Gastroesophageal sphincter (tissue), 3 donors: ENCODE results near the gene PHF1.

Experiments
- EP300 ChIP-seq: sonication (generic); formaldehyde crosslinking; IDR thresholded peaks from one replicate; pipeline ENCODE4 v1.6.1; 2017; ENCODE audit warnings: antibody characterized with exemption, mild to moderate bottlenecking
- POLR2A ChIP-seq, 2 donors: fragments of 450-650 bp; IDR thresholded peaks; one replicate each; pipeline ENCODE4 v1.6.1; 2017; ENCODE audit warnings: antibody characterized with exemption in 2 of 2, mild to moderate bottlenecking in 2 of 2, moderate library complexity in 1 of 2
- POLR2AphosphoS5 ChIP-seq: sonication (generic); formaldehyde crosslinking; IDR thresholded peaks from one replicate; pipeline ENCODE4 v1.6.1; 2017; ENCODE audit warnings: antibody characterized with exemption
- TF ChIP-seq, protein P1 (sequence below), 4 experiments: fragments of 200-600 bp in 2 of 4; fragments of 450-650 bp in 2 of 4; sonication (generic) in 1 of 4; IDR thresholded peaks; one replicate each; pipeline ENCODE4 v1.5.1; 2017 to 2019; ENCODE audit warnings: antibody characterized with exemption in 4 of 4, mild to moderate bottlenecking in 2 of 4, moderate library complexity in 2 of 4

DNA sequence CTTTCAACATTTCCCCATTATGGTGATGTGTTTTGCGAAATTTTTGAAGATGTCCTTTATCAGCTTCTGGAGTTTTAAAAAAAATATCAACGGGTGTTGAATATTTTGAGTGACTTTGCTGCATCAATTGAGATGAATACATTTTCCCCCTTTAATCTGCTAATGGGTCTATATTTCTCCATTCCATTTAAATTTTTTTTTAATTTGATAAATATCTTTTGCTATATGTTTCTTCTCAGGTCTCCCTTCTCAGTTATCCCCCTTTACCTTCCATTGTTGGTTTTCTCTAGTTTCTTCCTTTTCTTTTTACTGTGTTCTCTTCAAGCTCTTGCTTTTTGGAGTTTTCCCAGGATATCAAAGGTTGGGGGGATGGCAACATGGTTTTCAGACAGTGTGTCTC, 20.6 kb upstream of the PHF1 start:
- no peak for TF ChIP-seq POLR2AphosphoS5
- no peak for TF ChIP-seq POLR2A (IDR thresholded peaks at IDR 0.05)
- TF ChIP-seq EP300 = no peak
- TF ChIP-seq, protein P1, sequence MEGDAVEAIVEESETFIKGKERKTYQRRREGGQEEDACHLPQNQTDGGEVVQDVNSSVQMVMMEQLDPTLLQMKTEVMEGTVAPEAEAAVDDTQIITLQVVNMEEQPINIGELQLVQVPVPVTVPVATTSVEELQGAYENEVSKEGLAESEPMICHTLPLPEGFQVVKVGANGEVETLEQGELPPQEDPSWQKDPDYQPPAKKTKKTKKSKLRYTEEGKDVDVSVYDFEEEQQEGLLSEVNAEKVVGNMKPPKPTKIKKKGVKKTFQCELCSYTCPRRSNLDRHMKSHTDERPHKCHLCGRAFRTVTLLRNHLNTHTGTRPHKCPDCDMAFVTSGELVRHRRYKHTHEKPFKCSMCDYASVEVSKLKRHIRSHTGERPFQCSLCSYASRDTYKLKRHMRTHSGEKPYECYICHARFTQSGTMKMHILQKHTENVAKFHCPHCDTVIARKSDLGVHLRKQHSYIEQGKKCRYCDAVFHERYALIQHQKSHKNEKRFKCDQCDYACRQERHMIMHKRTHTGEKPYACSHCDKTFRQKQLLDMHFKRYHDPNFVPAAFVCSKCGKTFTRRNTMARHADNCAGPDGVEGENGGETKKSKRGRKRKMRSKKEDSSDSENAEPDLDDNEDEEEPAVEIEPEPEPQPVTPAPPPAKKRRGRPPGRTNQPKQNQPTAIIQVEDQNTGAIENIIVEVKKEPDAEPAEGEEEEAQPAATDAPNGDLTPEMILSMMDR (IDR thresholded peaks at IDR 0.05) = no peak
